Central memory CD4-positive, alpha-beta T cell (primary cell): ENCODE data around the gene ZER1.
A peak's percentile ranks its signal among the peaks of the same experiment; 100 is the strongest.

Experiments
- DNase-seq: peaks from one replicate; pipeline ENCODE4 v3.0.0; 2022

The ZER1 gene

DNA sequence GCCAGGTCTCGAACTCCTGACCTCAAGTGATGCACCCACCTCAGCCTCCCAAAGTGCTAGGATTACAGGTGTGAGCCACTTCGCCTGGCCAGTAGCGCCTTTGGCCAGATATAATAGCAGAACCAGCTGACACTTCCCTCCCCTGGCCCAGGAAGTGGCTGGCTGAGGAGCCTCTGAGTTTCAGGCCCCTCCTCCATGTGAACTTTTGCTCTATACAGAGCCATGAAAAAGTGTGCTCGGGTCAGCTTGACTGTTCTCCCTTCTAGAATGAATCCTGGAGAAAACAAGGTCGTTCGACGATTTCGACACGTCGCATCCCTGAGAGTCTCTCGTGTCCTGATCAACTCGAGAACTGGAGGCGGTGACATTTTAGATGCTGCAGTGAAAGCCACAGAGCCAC, 39.2 kb downstream of the ZER1 start:
- DNase-seq: no peak

DNA sequence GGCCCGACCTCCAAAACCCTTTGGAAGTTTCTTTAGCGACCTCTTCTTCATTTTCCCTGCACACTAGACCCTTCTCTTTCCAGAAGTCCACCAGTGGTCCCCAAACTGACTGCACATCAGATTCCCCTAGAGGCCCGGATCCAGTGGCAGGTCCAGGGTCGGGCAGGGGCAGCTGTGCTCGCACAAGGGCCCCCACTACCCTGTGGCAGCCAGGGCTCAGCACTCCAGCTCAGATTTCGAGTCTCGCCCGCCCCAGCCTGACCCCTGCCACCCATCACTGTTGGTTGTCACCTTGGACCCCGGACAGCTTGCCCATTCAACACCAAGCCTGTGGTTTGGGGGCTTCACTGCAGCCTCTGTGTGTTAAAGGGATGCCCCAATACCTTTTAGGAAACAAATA, 40.0 kb downstream of the ZER1 start:
- no peak for DNase-seq

DNA sequence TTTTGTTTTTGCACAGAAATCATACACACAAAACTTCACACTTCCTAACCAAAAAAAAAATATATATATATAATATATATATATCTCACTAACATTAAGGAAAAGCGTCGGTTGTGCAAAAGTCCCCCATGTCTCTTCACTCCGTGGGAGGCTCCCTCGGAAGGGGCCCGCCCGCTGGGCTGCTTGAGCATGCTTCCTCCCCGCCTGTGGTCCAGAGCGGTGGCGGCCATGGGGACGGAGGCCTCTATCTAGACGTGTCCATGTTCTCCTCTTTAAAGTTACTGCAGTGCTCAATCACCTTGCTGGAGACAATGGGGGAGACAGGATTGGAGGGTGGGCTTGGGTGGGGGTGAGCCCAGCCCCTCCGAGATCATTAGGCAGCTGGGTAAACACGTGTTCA, 40.6 kb downstream of the ZER1 start:
- DNase-seq: no peak

DNA sequence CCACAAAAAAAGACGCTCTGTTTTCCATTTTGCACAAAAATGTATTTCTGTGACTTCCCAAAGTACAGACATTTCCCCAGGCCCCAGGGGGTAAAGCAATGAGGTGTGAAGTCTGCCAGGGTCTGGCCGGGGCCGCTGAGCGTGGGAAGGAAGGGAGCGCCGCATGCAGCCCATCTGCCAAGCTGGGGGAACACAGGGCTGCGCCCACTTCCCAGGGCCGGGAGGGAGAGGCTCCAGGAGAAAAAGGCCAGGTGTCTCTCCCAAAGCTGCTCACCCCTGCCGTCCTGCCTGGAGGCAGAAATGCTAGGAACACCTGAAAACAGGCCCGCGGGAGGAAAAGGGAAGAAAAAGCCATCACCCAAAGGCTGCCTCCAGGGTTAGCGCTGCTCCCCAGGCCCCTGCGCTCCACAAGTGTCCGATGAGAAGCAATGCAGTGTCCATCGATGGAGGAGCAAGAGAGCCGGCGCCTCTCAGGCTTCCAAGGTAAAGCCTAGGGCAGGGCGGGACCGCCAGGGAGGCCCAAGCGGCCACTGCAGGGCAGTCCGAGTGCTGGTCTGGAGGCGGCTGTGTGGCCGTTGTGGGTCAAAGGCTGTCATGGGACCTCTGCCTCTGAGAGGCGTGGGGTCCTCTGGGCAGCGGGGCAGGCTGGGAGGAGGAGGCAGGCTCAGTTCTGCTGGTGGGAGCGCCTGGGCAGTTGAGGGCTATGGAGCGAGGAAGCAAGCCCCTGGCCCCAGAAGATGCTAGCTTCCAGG, 41.8 kb downstream of the ZER1 start:
- no peak for DNase-seq

DNA sequence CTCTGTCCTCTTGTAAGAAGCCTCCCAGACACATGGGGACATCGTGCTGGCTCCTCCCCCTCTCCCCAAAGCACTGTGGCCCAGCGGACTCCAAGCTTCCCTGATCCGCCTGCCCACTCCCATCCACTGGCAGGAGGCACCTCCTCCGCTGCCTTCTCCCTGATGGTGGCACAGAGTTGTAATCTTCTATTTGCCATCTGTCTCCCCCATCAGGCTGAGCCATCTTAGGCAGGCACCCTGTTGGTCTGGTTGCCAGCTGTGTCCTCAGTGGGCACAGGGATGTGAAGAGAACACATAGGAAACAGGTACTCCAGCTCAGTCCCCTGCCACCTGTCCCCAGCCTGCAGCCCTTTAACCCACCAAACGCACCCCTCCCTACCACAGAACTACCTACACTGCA, 42.4 kb downstream of the ZER1 start:
- no peak for DNase-seq

DNA sequence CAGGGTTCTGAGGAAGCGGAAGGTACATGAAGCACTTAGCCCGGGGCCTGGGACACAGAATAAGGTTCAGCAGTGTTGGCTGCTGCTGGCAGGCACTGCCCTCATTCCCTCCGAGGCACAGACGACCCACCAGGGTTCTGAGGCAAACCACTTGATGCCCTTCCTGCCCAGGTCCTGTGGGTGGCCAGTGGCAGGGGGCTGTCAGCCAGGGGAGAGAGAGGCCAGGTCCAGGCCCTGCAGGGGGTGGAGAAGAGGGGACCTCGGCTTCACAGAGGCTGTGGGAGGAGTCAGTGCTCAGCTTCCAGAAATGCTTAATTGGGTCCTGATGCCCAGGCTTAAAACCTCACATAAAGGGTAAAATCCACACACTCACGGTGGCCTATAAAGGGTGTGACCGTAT, 43.4 kb downstream of the ZER1 start:
- DNase-seq: no peak

DNA sequence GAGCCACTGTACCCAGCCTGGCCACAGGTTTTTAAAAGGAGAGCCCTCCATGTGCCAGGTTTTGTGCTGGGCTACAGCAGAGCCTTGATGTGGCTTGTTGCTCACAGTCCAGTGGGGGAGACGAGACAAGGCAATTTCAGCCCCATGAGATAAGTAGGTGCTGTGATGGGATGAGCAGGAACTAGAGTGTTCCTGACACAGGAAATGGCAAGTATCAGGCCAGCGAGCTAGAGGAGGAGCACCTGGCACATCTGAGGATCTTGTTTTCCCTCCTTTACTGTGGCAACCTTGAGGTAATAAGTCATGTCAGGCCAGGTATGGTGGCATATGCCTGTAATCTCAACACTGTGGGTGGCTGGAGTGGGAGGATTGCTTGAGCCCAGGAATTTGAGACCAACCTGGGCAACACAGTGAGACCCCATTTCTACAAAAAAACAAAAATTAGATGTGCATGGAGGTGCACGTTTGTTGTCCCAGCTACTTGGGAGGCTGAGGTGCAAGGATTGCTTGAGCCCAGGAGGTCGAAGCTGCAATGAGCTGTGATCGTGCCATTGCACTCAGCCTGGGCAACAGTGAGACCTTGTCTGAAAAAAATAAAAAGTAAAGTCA, 44.0 kb downstream of the ZER1 start:
- DNase-seq: no peak

DNA sequence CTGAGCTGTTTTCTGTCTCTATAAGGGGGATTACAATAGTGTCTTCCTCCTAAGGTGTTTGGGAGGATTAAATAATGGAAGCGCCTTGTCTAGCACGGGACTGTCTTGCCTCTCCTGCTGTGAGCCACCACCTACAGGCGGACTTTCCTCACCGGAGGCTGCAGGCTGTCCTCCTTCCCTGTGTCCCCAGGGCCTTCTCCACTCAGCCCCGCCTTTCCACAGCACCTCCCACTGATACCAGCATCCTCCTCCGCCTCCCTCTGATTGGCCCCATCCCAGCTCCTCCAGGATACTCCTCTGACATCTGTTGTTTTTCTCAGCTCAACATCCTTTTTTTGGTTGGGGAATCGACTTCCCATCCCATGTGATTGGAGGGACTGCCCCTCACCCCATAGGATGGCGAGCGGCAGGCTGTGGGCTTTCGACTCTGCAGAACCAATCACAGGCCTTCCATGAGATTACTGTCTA, 46.9 kb downstream of the ZER1 start:
- no peak for DNase-seq

DNA sequence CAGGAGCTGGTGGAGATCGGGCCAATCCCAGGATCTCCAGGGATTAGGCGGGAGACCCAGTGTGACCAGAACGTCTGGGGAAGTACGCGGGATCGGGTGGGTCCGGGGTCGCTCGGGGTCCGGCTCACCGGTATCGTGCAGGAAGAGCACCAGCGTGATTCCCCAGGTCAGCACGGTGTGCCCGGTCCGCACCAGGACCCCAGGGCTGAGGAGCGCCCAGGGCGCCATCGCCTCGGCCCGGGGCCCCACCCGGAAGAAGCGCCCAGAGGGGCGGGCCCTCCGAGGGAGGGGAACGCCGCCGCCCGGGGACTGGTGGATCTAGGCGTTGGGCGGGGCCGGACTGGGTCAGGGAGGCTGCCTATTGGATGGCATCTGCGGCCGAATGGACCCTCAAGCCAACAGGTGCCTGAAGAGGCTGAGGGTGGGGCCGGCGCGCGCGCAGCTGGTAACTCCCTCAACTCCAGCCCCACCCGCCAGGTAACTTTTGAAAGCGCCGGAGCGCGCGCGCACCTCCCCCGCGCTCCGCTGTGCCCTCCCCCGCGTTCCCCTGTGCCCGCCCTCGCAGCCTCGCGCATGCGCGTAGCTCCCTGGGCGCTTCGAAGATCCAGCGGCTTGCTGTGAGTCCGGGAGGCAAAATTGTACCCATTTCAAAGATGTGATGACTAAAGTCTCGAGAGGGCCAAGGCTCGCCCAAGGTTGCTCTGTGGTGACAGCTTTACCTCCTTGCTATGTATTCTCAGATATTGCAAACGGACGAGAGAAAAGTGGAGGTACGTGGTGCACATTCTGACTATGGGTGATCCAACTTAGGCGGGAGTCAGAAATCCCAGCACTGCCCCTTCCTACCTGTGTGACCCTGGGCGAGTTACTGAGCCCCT, 47.6 kb downstream of the ZER1 start, which contains the start of gene ZDHHC12:
ZDHHC12 (minus strand) TSS at position 262 of the 878 bp plus-strand sequence; CDS start at position 228, 34 bp downstream.
- peak; percentile 99 for DNase-seq

DNA sequence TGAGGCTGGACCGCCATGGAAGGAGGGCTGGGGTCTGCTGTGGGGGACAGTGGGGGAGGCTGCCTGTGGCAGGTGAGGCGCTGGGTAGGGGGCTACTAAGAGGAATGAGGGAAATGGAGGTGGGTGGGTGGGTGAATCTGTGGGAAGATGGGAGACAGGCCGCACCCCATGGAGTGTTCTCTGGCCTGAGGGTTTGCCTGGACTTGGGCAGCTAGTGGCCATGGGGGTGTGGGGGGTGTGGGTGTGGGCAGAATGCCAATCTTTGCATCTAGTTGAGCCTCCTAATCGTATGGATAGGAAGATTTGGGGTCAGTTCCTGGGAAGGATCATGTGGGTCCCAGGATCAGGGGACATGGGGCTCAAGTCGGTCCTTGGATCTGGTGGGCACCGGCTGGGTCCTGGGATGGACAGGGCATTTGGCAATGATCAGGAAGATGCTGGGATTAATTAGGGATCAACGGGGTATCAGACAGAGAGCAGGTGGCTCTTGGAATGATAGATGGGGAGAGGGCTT, 48.3 kb downstream of the ZER1 start:
- no peak for DNase-seq

DNA sequence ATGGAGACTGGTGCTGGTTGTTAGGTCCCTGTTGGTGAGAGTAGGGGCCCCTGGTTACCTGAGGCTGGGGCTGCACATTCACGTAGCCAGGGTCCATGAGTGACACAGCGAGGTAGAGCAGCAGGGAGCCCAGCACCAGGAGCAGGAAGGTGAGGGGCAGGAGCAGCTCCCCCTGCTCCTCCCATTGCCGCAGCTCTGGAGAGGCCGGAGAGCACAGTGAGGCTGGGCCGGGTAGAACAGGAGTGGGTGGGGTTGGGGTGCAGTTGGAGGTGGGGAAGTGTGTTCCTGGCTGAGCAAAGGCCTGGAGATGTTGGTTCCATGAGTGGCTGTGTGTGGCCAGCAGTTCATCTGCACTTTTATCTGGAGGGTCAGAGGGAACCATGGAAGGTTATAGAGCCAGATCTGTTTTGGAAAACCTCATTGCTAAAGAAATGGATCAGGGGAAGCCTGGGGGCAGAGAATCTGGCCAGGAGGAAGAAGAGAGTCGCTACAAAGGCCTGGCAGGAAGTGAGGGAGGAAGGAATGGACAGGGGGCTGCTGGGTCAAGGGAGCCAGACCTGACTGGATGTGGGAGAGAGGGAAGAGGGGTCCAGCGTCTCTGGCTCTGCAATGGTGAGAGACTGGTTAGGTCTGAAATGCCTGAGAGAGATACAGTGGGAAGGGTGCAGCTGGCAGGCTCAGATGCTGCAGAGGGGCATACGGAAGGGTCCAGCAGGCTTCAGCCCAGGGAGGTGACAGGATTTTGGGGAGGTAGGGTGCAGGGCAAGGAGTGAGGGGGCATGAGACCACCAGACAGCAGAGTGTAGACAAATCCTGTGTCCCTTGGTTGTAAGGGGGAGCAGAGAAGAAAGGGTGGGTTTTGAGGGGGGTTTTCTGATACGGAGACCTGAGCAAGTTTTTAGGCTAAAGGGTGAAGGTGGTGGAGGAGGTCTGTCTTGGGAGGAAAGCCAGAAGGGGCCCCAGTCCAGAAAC, 49.1 kb downstream of the ZER1 start:
- DNase-seq: no peak

DNA sequence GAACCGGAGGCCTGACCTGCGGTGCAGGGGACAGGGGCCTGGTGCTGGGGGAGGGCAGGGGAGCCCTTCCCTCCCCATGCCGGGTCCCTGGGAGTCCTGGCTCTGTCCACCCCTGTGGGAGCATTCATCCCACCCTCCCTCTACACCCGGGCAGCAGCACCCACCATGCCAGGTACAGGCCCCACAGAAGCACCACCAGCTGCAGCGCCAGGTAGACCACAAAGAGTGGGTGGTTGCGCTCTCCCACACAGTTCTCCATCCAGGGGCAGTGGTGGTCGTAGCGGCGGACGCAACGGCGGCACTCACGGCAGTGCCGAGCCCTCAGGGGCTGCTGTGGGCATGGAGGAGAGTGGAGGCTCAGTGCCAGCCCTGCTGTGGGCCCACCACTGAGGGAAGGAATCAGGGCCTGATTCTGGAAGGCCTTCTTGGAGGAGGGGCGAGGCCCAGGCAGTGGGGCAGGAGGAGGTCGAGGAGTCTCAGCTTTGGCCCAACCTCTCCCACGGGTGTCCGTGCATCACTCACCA, 50.2 kb downstream of the ZER1 start:
- DNase-seq: no peak

DNA sequence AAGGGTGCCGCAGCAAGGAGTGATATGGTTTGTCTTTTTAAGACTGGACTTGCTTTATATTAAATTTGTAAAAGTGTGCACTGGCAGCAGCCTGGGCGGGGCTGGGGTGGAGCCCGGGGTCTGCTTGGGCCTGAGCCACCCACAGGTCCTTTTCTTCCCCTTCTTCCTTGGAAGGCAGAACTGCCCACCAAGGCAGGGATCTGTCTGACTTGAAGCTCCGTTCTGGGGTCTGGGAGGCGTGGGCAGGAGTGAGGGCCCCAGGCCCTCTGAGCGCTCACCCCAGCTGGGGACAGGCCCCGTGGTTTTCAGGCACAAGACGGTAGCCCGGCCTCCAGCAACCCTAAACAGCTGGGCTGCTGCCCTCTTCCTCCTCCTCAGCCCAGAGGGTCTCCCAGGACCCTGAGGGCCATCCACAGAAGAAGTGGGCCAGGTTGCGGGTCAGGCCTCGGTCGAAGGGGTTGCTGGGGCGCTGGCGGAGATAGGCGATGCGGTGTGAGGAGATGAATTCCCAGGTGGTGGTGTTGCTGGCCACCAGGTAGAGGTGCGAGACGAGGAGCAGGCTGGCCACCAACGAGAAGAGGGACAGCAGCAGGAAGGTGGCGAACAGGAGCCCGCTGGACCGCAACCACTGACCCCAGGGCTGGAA, 50.8 kb downstream of the ZER1 start:
- no peak for DNase-seq

DNA sequence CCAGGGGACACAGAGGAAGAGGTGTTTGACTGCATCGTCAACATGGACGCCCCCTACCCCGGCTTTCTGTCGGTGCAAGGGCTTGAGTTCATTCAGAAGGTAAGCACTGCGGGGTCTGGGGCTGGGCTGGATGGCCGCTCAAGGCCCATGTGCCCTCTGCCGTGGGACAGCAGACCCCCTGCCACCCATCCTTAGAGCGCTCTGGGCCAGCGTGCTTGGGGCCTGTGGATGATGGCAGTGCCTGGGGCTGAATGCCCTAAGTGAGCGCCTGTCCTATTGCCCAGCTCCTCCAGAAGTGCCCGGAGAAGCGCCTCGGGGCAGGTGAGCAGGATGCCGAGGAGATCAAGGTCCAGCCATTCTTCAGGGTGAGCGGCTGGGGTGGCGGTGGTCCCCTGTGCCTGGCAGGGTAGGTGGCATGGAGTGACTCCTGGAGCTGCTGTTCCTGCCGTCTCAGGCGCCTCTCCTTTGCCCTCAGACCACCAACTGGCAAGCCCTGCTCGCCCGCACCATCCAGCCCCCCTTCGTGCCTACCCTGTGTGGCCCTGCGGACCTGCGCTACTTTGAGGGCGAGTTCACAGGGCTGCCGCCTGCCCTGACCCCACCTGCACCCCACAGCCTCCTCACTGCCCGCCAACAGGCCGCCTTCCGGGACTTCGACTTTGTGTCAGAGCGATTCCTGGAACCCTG, 51.7 kb downstream of the ZER1 start:
- no peak for DNase-seq

DNA sequence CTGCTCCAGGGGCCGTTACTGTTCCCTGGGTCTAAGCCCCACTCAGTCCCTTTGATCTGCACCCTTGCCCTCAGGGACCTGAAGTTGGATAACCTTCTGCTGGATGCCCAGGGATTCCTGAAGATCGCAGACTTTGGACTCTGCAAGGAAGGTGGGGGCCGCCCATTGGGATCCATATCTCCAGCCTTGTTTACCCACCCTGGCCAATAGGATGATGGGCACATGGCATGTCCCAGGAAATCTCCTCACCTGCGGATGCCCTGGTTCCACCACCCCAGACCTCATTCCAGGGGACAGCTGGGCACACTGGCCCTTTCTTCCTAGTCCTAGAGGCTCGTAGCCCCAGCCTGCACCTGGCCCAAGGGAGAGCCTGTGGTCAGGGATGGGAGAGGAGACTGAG, 53.3 kb downstream of the ZER1 start:
- DNase-seq: no peak

DNA sequence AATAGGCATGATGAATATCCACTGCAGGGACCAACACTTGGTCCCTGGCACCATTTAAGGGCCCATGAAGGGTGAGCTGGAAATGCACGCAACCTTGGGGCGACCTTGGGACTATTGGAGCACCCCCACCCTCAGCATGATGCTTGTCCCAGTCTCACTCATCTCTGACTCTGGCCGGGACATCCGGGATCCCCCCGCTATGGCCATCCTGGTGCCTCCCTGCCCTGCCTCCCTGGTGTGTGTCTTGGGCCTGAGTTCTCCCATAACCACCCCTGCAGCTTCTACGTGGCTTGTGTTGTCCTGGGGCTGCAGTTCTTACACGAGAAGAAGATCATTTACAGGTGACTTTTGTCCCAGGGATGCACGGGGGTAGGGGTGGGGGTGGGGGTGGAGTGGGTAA, 53.7 kb downstream of the ZER1 start:
- no peak for DNase-seq

DNA sequence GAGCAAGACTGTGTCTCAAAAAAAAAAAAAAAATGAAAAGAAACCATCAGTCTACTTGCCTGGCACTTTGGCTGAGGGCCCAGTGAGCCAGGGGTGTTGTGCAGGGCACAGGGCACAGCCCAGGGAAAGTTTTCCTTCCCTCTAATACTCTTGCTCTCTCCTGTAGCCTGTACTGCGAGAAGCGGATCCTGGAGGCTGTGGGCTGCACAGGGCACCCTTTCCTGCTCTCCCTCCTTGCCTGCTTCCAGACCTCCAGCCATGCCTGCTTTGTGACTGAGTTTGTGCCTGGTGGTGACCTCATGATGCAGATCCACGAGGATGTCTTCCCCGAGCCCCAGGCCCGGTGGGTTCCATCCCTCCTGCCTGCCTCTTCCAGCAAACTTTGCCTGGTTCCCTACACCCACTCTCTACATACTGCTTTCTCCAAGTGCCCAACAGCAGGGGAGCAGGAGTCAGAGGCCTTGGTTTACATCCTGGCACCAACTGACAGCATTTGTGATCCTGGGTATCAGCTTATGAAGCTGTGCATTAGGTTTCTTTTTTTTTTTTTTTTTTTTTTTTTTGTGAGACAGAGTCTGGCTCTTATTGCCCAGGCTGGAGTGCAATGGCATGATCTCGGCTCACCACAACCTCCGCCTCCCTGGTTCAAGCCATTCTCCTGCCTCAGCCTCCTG, 55.0 kb downstream of the ZER1 start:
- DNase-seq: no peak

DNA sequence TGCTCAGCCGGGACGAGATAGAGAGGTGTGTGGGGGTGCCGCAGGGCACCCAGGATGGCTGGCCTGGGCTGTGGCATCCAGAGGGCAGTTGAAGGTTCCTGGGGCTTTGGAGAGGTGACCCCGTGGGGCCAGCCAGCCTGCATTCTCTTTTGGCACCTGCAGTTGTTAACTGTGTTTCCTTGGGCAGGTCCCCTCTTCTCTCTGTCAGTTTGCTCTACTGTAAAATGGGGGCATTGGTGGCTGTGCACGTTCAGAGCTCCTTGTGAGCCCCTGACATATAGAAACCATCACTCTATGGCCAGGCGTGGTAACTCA, 56.3 kb downstream of the ZER1 start:
- no peak for DNase-seq

DNA sequence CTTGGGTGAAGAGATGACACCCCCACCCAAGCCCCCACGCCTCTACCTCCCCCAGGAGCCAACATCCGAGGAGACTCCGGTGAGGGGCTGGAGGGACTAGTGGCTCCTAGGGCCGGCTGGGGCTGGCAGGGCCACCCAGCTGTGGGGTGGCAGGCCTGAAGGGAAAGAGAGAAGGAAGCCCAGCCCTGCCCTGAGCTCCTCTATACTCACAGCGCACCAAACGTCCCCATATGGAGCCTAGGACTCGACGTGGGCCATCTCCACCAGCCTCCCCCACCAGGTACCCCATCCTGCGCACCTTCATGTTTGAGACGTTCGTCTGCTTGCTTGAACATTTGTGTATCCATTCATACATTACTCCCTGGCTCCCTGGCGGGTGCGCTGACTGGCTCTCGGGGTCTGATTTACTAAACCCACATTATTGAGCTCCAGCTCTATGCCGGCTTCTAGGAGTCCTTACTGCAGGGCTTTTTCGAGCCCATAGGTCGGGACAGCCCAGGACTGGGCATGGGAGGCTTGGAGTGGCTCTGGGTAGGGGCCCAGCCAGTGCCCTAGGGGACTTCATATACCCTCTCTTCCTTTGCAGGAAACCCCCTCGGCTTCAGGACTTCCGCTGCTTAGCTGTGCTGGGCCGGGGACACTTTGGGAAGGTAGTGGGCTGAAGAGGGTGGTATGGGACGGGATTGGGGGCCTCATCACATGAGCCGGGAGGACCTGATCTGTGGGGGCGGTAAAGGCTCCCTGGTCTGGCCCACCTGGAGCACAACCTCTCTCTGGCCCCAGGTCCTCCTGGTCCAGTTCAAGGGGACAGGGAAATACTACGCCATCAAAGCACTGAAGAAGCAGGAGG, 56.9 kb downstream of the ZER1 start:
- DNase-seq: no peak
